ENCODE data around the gene PHACTR1. TPM values are rescaled to one million over a fixed set of nuclear protein-coding genes. Genes with fewer than 3 reads are reported as not detected.

Gene PHACTR1
- total and polyA plus RNA-seq, 2 experiments from 2014 or later = 11.2 to 33.9 TPM

GRCh38 chr6:13229205-13230085 lies 512.9 kb downstream of the PHACTR1 start:
- no peak overlapping the region for H3K27ac ChIP-seq
- no peaks in the 10 kb centered on the region for H3K9me3 ChIP-seq (ENCODE audit: low read depth)
- no peaks in the 10 kb centered on the region for H3K4me1 ChIP-seq (ENCODE audit: low read depth)
- H3K36me3 ChIP-seq = no peaks in the 10 kb centered on the region
- TF ChIP-seq, protein P1, sequence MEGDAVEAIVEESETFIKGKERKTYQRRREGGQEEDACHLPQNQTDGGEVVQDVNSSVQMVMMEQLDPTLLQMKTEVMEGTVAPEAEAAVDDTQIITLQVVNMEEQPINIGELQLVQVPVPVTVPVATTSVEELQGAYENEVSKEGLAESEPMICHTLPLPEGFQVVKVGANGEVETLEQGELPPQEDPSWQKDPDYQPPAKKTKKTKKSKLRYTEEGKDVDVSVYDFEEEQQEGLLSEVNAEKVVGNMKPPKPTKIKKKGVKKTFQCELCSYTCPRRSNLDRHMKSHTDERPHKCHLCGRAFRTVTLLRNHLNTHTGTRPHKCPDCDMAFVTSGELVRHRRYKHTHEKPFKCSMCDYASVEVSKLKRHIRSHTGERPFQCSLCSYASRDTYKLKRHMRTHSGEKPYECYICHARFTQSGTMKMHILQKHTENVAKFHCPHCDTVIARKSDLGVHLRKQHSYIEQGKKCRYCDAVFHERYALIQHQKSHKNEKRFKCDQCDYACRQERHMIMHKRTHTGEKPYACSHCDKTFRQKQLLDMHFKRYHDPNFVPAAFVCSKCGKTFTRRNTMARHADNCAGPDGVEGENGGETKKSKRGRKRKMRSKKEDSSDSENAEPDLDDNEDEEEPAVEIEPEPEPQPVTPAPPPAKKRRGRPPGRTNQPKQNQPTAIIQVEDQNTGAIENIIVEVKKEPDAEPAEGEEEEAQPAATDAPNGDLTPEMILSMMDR (IDR thresholded peaks at IDR 0.05; ENCODE audit: low read depth, low read length) = peak; percentile 11
- H3K27me3 ChIP-seq = no peaks in the 10 kb centered on the region
- DNase-seq (ENCODE audit: low read depth in 1 of 2, low spot score in 1 of 2) = peak in 1 of 2 donors; percentile 36
- H3K4me3 ChIP-seq = no peak overlapping the region

GRCh38 chr6:13233106-13233505 lies 516.5 kb downstream of the PHACTR1 start:
- TF ChIP-seq, protein P1 (IDR thresholded peaks at IDR 0.05; ENCODE audit: low read depth, low read length) = no peak
- H3K9me3 ChIP-seq (ENCODE audit: low read depth) = no peaks in the 10 kb centered on the region
- H3K27ac ChIP-seq = no peak overlapping the region
- no peaks in the 10 kb centered on the region for H3K4me1 ChIP-seq (ENCODE audit: low read depth)
- no peaks in the 10 kb centered on the region for H3K27me3 ChIP-seq
- no peak for DNase-seq (ENCODE audit: low read depth in 1 of 2, low spot score in 1 of 2)
- H3K4me3 ChIP-seq = no peak overlapping the region
- H3K36me3 ChIP-seq = no peaks in the 10 kb centered on the region

GRCh38 chr6:13234130-13234529 lies 517.6 kb downstream of the PHACTR1 start:
- Histone ChIP-seq H3K9me3 (ENCODE audit: low read depth) (no peaks in the 10 kb centered on the region), H3K4me3 (no peak overlapping the region), H3K27me3 (no peaks in the 10 kb centered on the region), H3K36me3 (no peaks in the 10 kb centered on the region), H3K4me1 (ENCODE audit: low read depth) (no peaks in the 10 kb centered on the region), H3K27ac (no peak overlapping the region)
- no peak for DNase-seq (ENCODE audit: low read depth in 1 of 2, low spot score in 1 of 2)
- TF ChIP-seq, protein P1 (IDR thresholded peaks at IDR 0.05; ENCODE audit: low read depth, low read length) = no peak

DNA sequence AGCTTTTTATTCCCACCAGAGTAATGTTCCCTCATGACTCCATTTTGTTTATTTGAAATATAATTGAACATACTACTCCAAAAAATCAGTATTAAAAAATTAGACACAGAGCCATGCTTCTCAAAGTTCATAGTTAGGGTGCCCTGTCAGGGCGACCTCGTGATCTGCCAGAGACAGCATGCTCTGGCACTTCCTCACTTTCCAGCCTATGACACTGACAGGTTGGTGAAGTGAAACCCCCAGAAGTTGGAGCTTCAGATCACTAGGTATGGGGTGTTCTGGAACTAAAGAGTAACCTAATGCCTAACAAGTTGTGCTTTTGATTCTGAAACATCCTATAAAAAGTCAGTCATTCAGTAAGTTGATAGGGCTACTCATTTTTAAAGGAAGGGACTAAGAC lies 518.8 kb downstream of the PHACTR1 start:
- Histone ChIP-seq H3K27ac (no peak overlapping the region), H3K4me3 (no peak overlapping the region), H3K36me3 (no peaks in the 10 kb centered on the region), H3K4me1 (ENCODE audit: low read depth) (no peaks in the 10 kb centered on the region), H3K9me3 (ENCODE audit: low read depth) (no peaks in the 10 kb centered on the region), H3K27me3 (no peaks in the 10 kb centered on the region)
- DNase-seq (ENCODE audit: low read depth in 1 of 2, low spot score in 1 of 2) = no peak
- TF ChIP-seq, protein P1 (IDR thresholded peaks at IDR 0.05; ENCODE audit: low read depth, low read length) = no peak

DNA sequence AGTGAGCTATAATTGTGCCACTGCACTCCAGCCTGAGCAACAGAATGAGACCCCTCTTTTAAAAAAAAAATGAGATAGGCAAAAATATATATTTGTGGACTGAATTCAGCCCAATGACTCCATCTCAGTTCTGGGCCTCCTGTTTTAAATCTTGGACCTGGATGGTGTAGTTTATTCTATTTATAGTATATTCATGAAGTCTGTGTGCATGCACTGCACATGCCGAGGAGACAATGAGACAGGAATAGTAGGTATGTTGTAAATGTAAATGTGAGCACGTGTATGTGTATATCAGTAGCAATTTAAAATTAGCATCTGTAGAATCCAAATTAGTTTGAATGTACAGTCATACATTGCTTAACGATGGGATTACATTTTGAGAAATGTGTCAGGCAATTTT lies 520.8 kb downstream of the PHACTR1 start:
- Histone ChIP-seq H3K4me1 (ENCODE audit: low read depth) (no peaks in the 10 kb centered on the region), H3K27me3 (no peaks in the 10 kb centered on the region), H3K9me3 (ENCODE audit: low read depth) (no peaks in the 10 kb centered on the region), H3K27ac (no peak overlapping the region), H3K36me3 (no peaks in the 10 kb centered on the region), H3K4me3 (no peak overlapping the region)
- DNase-seq (ENCODE audit: low read depth in 1 of 2, low spot score in 1 of 2) = no peak
- TF ChIP-seq, protein P1 (IDR thresholded peaks at IDR 0.05; ENCODE audit: low read depth, low read length) = no peak
